ENCODE results near the gene ACTRT2. TPM values are rescaled to one million over a fixed set of nuclear protein-coding genes. Genes with fewer than 3 reads are reported as not detected.

Gene ACTRT2
- polyA plus RNA-seq, 1 donor (not counting 4 experiments of a cell fraction or from before 2014, with no cell fraction given) = not detected

- dilution Hi-C loops (cut with MboI; ENCODE audit: extremely low pct_ligation_motif_present, low sequenced_read_pairs) = no loop called here
- Histone ChIP-seq H3K79me2 (ENCODE audit: control insufficient read depth, insufficient read depth, low read length) (no peaks in the 10 kb centered on the region), H3K4me3 (ENCODE audit: control insufficient read depth in 2 of 3, extremely low read depth in 1 of 3, insufficient read depth in 2 of 3, low read depth in 1 of 3, low read length in 3 of 3) (no peak overlapping the region), H3K36me3 (ENCODE audit: control insufficient read depth in 2 of 2, extremely low read depth in 1 of 2, insufficient read depth in 2 of 2, low read length in 2 of 2) (no peaks in the 10 kb centered on the region), H2AFZ (ENCODE audit: control insufficient read depth, low read length) (no peak overlapping the region), H3K4me1 (ENCODE audit: control insufficient read depth, extremely low read depth, insufficient read depth, low read length) (no peaks in the 10 kb centered on the region), H3K9ac (ENCODE audit: control insufficient read depth, extremely low read depth, insufficient read depth, low read length) (no peak overlapping the region), H4K20me1 (ENCODE audit: control insufficient read depth, extremely low read depth, insufficient read depth, low read length) (no peaks in the 10 kb centered on the region), H3K27me3 (ENCODE audit: control insufficient read depth, extremely low read depth, insufficient read depth, low read length) (peaks cover 74% of the 10 kb centered on the region), H3K9me3 (ENCODE audit: control insufficient read depth, low read depth, low read length) (peaks cover 4% of the 10 kb centered on the region), H3K27ac (ENCODE audit: control insufficient read depth, insufficient read depth, low read length) (no peak overlapping the region), H3K9me1 (ENCODE audit: control insufficient read depth, extremely low read depth, insufficient read depth, low read length) (no peaks in the 10 kb centered on the region), H3K4me2 (ENCODE audit: control insufficient read depth, extremely low read depth, insufficient read depth, low read depth, low read length) (no peak overlapping the region)
- DNase-seq (ENCODE audit: low read depth, low spot score) (no peak), FAIRE-seq (no peak)
- TF ChIP-seq EZH2 (IDR thresholded peaks at IDR 0.05; ENCODE audit: low read length) = peak; percentile 9
- TF ChIP-seq CTCF (optimal IDR thresholded peaks at IDR 0.05 in 1 of 3, IDR thresholded peaks at IDR 0.05 in 1 of 3, conservative IDR thresholded peaks at IDR 0.05 in 1 of 3; ENCODE audit: extremely low read depth in 1 of 3, insufficient read depth in 2 of 3, low read length in 3 of 3) = no peak
Observed at GRCh38 chr1:3071565-3072390, 50.5 kb downstream of the ACTRT2 start.

Other genes with a start within 250 kb of the ACTRT2 start
- 0.01 to 0.04 TPM (median 0.04 TPM) in 3 replicates for gene TTC34, start 219.8 kb upstream of the ACTRT2 start, polyA plus RNA-seq
- gene PRDM16, start 47.7 kb downstream of the ACTRT2 start, polyA plus RNA-seq = under 0.01 to 0.05 TPM in 2 of 3 replicates, not detected in the other